HL-60 (cell line): Measurements from ENCODE around the gene HID1.

Experiments
- DNase-seq, 2 experiments: peaks; one replicate each; pipeline ENCODE4 v3.0.0-alpha.2; 2010 to 2020; ENCODE audit warnings: low read depth in 1 of 2, low spot score in 1 of 2
- H3K27ac ChIP-seq: fragments of 250-450 bp; sonication (Bioruptor Pico); replicated peaks from 2 replicates; pipeline ENCODE4 v1.5.1; 2020; ENCODE audit warnings: mild to moderate bottlenecking, moderate library complexity
- H3K27me3 ChIP-seq: fragments of 250-450 bp; sonication (Bioruptor Pico); 2 replicates; pipeline ENCODE4 v1.5.1; 2021; ENCODE audit warnings: mild to moderate bottlenecking, moderate library complexity; ENCODE audit not compliant: insufficient read depth, poor library complexity, severe bottlenecking
- H3K4me3 ChIP-seq: replicated peaks from 2 replicates; pipeline ENCODE4 v1.5.1; 2011; ENCODE audit warnings: mild to moderate bottlenecking, control low read depth, low read length; ENCODE audit not compliant: insufficient read depth
- GABPA ChIP-seq: IDR thresholded peaks from 2 replicates; pipeline ENCODE4 v1.6.1; 2012; ENCODE audit warnings: low read depth
- POLR2AphosphoS5 ChIP-seq: IDR thresholded peaks from 2 replicates; pipeline ENCODE4 v1.6.1; 2012; ENCODE audit warnings: low read depth
- SPI1 ChIP-seq: IDR thresholded peaks from 2 replicates; pipeline ENCODE4 v1.6.1; 2012; ENCODE audit warnings: low read depth, mild to moderate bottlenecking, borderline replicate concordance
- TF ChIP-seq, protein P1 (sequence below): IDR thresholded peaks from 2 replicates; pipeline ENCODE4 v1.6.1; 2012; ENCODE audit warnings: low read depth; ENCODE audit not compliant: insufficient replicate concordance
- TF ChIP-seq, protein P2 (sequence below): IDR thresholded peaks from one replicate; pipeline ENCODE4 v1.5.1; 2011; ENCODE audit warnings: low read length, control low read depth, inconsistent platforms; ENCODE audit not compliant: insufficient read depth

HID1 gene

DNA sequence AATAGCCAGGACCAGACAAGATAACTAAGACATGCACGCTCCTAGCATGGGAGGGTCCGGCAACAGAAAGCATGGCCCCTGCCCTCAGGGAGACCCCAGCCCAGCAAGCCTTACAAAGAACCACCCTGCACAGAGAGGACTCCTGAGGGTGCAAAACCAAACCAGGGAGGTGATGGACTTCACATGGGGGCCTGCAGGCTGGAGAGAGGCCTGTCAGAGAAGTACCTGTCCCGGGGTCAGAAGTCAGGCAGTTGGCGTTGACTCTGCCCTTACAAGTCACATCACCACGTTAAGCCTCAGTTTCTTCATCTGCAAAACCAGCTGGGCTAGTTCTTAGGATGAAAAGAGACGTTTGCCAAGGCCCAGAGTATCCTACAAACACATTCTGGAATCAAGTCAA is 43.8 kb downstream of the HID1 start:
- TF ChIP-seq SPI1 (no peak), POLR2AphosphoS5 (no peak), GABPA (no peak)
- peaks cover 21% of the 10 kb centered on the region for H3K27me3 ChIP-seq

DNA sequence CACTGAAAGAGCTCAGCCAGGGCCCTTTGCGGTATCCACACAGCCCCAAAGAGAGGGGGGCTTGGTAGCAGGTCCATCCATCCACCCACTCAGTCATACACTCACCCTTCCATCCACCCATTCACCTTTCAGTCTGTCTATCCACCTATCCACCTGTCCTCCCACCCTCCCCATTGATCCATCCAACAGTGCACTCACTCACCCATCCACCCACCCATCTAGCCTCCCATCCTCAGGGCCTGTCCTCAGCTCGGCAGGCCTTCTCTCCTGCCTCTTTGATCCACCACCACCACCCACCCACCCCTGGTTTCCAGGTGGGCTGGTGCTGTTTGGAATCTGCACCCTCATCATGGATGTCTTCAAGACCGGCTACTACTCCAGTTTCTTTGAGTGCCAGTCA is 47.3 kb downstream of the HID1 start:
- peaks cover 36% of the 10 kb centered on the region for H3K27me3 ChIP-seq

More for the DNA sequence above, 43.8 kb downstream of the HID1 start:
- no peak for DNase-seq
- H3K4me3 ChIP-seq = no peak overlapping the region
- H3K27ac ChIP-seq = no peak overlapping the region

GRCh38 chr17:74924250-74924948 is 48.2 kb downstream of the HID1 start, which contains the start of gene OTOP2:
Gene OTOP2, plus strand, starts transcription at chr17:74924273. Its CDS starts 360 bp downstream, at chr17:74924633.
- Histone ChIP-seq H3K27ac (no peak within 1 kb of the TSS), H3K4me3 (peak within 1 kb of the TSS; percentile 11; the same call in 1 of the 2 replicates), H3K27me3 (peaks cover 36% of the 10 kb centered on the region)
- DNase-seq = peak; percentile 30 to 79
- TF ChIP-seq SPI1 = peak; percentile 97
- no peak for TF ChIP-seq POLR2AphosphoS5

More for the DNA sequence above, 47.3 kb downstream of the HID1 start:
- DNase-seq = no peak
- TF ChIP-seq GABPA (no peak), SPI1 (no peak), POLR2AphosphoS5 (no peak)
- TF ChIP-seq, protein P1, sequence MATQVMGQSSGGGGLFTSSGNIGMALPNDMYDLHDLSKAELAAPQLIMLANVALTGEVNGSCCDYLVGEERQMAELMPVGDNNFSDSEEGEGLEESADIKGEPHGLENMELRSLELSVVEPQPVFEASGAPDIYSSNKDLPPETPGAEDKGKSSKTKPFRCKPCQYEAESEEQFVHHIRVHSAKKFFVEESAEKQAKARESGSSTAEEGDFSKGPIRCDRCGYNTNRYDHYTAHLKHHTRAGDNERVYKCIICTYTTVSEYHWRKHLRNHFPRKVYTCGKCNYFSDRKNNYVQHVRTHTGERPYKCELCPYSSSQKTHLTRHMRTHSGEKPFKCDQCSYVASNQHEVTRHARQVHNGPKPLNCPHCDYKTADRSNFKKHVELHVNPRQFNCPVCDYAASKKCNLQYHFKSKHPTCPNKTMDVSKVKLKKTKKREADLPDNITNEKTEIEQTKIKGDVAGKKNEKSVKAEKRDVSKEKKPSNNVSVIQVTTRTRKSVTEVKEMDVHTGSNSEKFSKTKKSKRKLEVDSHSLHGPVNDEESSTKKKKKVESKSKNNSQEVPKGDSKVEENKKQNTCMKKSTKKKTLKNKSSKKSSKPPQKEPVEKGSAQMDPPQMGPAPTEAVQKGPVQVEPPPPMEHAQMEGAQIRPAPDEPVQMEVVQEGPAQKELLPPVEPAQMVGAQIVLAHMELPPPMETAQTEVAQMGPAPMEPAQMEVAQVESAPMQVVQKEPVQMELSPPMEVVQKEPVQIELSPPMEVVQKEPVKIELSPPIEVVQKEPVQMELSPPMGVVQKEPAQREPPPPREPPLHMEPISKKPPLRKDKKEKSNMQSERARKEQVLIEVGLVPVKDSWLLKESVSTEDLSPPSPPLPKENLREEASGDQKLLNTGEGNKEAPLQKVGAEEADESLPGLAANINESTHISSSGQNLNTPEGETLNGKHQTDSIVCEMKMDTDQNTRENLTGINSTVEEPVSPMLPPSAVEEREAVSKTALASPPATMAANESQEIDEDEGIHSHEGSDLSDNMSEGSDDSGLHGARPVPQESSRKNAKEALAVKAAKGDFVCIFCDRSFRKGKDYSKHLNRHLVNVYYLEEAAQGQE = no peak
- TF ChIP-seq, protein P2, sequence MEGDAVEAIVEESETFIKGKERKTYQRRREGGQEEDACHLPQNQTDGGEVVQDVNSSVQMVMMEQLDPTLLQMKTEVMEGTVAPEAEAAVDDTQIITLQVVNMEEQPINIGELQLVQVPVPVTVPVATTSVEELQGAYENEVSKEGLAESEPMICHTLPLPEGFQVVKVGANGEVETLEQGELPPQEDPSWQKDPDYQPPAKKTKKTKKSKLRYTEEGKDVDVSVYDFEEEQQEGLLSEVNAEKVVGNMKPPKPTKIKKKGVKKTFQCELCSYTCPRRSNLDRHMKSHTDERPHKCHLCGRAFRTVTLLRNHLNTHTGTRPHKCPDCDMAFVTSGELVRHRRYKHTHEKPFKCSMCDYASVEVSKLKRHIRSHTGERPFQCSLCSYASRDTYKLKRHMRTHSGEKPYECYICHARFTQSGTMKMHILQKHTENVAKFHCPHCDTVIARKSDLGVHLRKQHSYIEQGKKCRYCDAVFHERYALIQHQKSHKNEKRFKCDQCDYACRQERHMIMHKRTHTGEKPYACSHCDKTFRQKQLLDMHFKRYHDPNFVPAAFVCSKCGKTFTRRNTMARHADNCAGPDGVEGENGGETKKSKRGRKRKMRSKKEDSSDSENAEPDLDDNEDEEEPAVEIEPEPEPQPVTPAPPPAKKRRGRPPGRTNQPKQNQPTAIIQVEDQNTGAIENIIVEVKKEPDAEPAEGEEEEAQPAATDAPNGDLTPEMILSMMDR = no peak
- H3K27ac ChIP-seq = no peak overlapping the region
- H3K4me3 ChIP-seq = no peak overlapping the region

- DNase-seq = peak; percentile 52 to 55
- Histone ChIP-seq H3K27me3 (peaks cover 36% of the 10 kb centered on the region), H3K27ac (no peak overlapping the region), H3K4me3 (peak overlapping the region; percentile 11; the same call in 1 of the 2 replicates)
- TF ChIP-seq, protein P1 = no peak
- TF ChIP-seq, protein P2 = peak; percentile 29
These were observed 48.9 kb downstream of the HID1 start for GRCh38 chr17:74923538-74924249.
